Measurements from ENCODE around the gene FOXJ2.
"Not testable (repeated sequence)": the region's sequence is repeated elsewhere in the genome, so short reads cannot be mapped to it uniquely, and the experiment has no call there.

The FOXJ2 gene

GRCh38 chr12:8069582-8069981 lies 37.1 kb downstream of the FOXJ2 start:
- TF ChIP-seq CTCF (IDR thresholded peaks at IDR 0.05; ENCODE audit: unreplicated experiment in 3 of 3), result no peak
- Mint-ChIP-seq H3K4me1 (no peaks in the 10 kb centered on the region), H3K9me3 (no peaks in the 10 kb centered on the region), H3K27ac (no peak overlapping the region), H3K4me3 (no peak overlapping the region), H3K27me3 (ENCODE audit: low read depth) (peaks cover 5% of the 10 kb centered on the region), H3K36me3 (ENCODE audit: low read depth) (no peaks in the 10 kb centered on the region)

- H3K36me3 Mint-ChIP-seq (ENCODE audit: low read depth); H3K4me1 Mint-ChIP-seq; H3K4me3 Mint-ChIP-seq; H3K27me3 Mint-ChIP-seq (ENCODE audit: low read depth); H3K27ac Mint-ChIP-seq; H3K9me3 Mint-ChIP-seq: not testable (repeated sequence)
Measured at GRCh38 chr12:8071820-8072219, 39.3 kb downstream of the FOXJ2 start.

GRCh38 chr12:8075935-8076334 lies 43.4 kb downstream of the FOXJ2 start:
- Mint-ChIP-seq H3K27ac (no peak overlapping the region), H3K9me3 (no peaks in the 10 kb centered on the region), H3K4me3 (no peak overlapping the region), H3K27me3 (ENCODE audit: low read depth) (peaks cover 5% of the 10 kb centered on the region), H3K4me1 (no peaks in the 10 kb centered on the region), H3K36me3 (ENCODE audit: low read depth) (no peaks in the 10 kb centered on the region)
- no peak for TF ChIP-seq CTCF (IDR thresholded peaks at IDR 0.05; ENCODE audit: unreplicated experiment in 3 of 3)

- H3K9me3 Mint-ChIP-seq, result no peaks in the 10 kb centered on the region
Measured at GRCh38 chr12:8076366-8076765, 43.9 kb downstream of the FOXJ2 start.

GRCh38 chr12:8077207-8077606 lies 44.7 kb downstream of the FOXJ2 start:
- TF ChIP-seq CTCF (IDR thresholded peaks at IDR 0.05; ENCODE audit: unreplicated experiment in 3 of 3), result no peak
- Mint-ChIP-seq H3K36me3 (ENCODE audit: low read depth) (no peaks in the 10 kb centered on the region), H3K4me3 (no peak overlapping the region), H3K27me3 (ENCODE audit: low read depth) (no peaks in the 10 kb centered on the region), H3K4me1 (peaks cover 5% of the 10 kb centered on the region), H3K9me3 (no peaks in the 10 kb centered on the region), H3K27ac (no peak overlapping the region)

More at GRCh38 chr12:8076366-8076765, 43.9 kb downstream of the FOXJ2 start:
- no peak for TF ChIP-seq CTCF (IDR thresholded peaks at IDR 0.05; ENCODE audit: unreplicated experiment in 3 of 3)
- Mint-ChIP-seq H3K4me1 (peaks cover 3% of the 10 kb centered on the region), H3K36me3 (ENCODE audit: low read depth) (no peaks in the 10 kb centered on the region), H3K4me3 (no peak overlapping the region), H3K27me3 (ENCODE audit: low read depth) (peaks cover 5% of the 10 kb centered on the region), H3K27ac (no peak overlapping the region)

GRCh38 chr12:8078398-8078797 lies 45.9 kb downstream of the FOXJ2 start:
- Mint-ChIP-seq H3K4me1 (peaks cover 12% of the 10 kb centered on the region), H3K27me3 (ENCODE audit: low read depth) (no peaks in the 10 kb centered on the region), H3K27ac (peak overlapping the region in 1 of 3 experiments; percentile 26), H3K4me3 (peak overlapping the region in 2 of 3 experiments; percentile 28 to 36), H3K9me3 (no peaks in the 10 kb centered on the region), H3K36me3 (ENCODE audit: low read depth) (no peaks in the 10 kb centered on the region)
- TF ChIP-seq CTCF (IDR thresholded peaks at IDR 0.05; ENCODE audit: unreplicated experiment in 3 of 3), result peak; percentile 54 to 61 (median 59)

Data from nephron (organoid).